Measurements from ENCODE around the gene BTBD18.

The BTBD18 gene

DNA sequence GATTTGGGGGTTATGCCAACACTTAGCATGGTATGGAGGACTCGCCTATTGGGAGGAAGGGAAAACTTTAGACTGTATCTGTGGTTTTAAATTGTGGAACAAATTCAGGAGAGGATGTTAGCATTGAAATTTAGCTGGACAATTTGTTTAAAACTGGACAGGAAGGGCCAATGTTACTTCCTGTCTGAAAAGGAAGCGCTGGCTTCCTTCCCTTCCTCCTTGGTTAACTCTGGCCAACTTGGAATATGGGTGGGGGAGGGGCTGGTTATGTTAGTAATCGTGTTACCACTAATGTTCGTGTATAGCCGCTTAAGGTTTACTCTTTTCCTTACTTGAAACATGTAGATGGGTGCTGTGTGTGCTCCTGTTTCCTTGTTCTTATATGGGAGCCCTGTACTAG is 23.9 kb upstream of the BTBD18 start:
- DNase-seq (ENCODE audit: low read depth): no peak

- DNase-seq (ENCODE audit: low read depth): no peak
These were observed 21.5 kb upstream of the BTBD18 start for GRCh38 chr11:57773026-57773598.

GRCh38 chr11:57772562-57772961 is 20.9 kb upstream of the BTBD18 start:
- DNase-seq (ENCODE audit: low read depth): no peak

DNA sequence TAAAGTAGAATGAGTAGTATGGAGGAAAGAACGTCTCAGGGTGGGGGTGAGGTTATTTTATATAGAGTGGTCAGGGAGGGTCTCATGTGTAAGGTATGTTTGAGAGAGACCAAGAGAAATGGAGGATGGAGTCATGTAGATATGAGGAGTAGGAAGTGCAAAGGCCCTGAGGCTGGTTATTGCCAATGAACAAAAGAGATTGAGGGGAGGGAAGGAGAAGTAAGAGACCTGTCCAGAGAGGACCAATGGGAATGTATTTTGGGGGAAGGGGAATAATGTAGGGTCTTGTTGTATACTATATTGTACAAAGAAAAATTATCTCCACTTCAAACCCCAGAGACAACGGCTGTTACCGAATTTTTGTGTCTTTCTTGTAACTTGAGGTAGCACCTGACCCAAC is 19.7 kb upstream of the BTBD18 start:
- no peak for DNase-seq (ENCODE audit: low read depth)

GRCh38 chr11:57770793-57771192 is 19.2 kb upstream of the BTBD18 start:
- DNase-seq (ENCODE audit: low read depth): no peak

- DNase-seq (ENCODE audit: low read depth): no peak
These were observed 13.4 kb upstream of the BTBD18 start for GRCh38 chr11:57764972-57765371.

GRCh38 chr11:57764566-57764965 is 12.9 kb upstream of the BTBD18 start:
- no peak for DNase-seq (ENCODE audit: low read depth)

- DNase-seq (ENCODE audit: low read depth): no peak
These were observed 12.4 kb upstream of the BTBD18 start for GRCh38 chr11:57764021-57764420.

DNA sequence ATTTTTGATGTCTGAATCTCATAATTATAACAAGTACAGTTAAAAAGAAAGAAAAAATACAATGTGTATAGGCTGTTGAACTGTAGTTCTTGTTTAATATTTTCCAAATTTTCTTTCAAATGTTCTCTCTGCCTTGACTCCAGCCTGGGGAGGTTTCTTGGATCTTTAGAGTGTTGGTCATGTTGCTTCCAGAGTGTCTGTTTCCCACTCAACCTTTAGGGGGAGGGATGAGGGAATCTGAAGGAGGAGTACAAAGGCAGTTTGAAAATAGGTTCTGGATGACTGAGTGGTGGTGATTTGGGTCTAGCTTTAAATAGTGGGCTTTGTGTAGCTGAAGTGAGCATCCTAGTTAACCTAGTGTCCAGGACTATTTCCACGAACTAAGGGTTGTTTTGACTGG is 11.9 kb upstream of the BTBD18 start:
- DNase-seq (ENCODE audit: low read depth): no peak

GRCh38 chr11:57762235-57762861 is 10.7 kb upstream of the BTBD18 start:
- DNase-seq (ENCODE audit: low read depth): no peak

GRCh38 chr11:57761301-57762234 is 9.9 kb upstream of the BTBD18 start, which contains the start of gene CTNND1:
CTNND1 (plus strand) TSS chr11:57761802; CDS start chr11:57791479, 29,677 bp downstream.
- no peak for DNase-seq (ENCODE audit: low read depth)

DNA sequence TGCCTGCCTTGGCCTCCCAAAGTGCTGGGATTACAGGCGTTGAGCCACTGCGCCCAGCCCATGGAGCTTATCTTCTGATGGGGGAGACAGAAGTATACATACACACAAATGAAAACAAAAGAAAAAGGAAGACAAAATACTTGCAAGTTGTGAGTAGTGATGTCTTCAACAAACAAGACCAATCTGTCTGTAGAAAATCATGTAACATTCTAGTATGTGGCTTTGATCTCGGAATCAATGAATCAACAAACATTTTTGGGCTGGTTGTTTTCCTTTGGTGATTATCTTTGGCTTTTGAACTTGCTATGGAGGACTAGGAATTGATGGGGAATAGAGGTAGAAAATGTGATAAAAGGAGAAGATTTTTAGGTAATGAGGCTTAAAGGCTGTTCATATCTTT is 6.6 kb upstream of the BTBD18 start:
- no peak for DNase-seq (ENCODE audit: low read depth)

- no peak for DNase-seq (ENCODE audit: low read depth)
These were observed 1.3 kb upstream of the BTBD18 start for GRCh38 chr11:57752954-57753353.

DNA sequence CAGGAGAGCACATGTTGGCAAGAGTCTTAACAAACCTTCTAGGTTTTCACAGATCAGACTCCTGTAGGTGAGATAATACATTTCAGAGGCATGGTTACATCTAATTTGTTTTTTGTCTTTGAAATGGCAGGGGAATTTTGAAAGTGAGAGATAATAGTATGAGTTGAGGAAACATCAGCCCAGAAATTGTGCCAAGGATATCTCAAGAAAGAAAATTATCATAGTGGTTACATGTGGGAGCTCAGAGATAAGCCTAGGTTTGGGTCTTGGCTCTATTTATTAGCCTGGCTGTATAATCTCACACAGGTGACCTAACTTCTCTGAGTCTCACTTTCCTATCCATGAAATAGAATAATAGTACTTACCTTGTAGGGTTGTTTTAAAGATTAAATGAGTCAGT is 443 bp downstream of the BTBD18 start:
- DNase-seq (ENCODE audit: low read depth): no peak

- DNase-seq (ENCODE audit: low read depth): no peak
These were observed 4.7 kb downstream of the BTBD18 start for GRCh38 chr11:57746920-57747319.

- DNase-seq (ENCODE audit: low read depth): no peak
These were observed 6.4 kb downstream of the BTBD18 start for GRCh38 chr11:57745206-57745605.

DNA sequence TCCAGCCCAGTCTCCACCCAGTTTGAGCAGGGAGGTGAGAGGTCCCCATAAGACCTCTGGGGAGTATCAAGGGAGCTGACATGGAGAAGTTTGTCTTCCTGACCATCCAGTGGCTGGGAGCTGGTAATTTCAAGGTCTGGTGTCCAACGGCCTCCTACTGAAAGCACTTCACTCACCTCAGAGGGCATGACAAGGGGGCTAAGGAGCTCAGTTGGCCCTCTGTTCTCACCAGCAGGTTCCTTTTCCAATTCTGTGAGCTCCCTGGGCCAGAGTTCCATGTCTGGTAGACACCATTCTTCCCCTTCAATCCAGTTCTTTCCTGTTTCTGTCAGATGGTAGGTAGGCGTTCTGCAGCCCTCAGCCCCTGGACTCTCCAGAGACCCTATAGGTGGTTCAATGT is 7.3 kb downstream of the BTBD18 start:
- DNase-seq (ENCODE audit: low read depth): no peak

GRCh38 chr11:57742087-57742452 is 9.5 kb downstream of the BTBD18 start:
- no peak for DNase-seq (ENCODE audit: low read depth)

DNA sequence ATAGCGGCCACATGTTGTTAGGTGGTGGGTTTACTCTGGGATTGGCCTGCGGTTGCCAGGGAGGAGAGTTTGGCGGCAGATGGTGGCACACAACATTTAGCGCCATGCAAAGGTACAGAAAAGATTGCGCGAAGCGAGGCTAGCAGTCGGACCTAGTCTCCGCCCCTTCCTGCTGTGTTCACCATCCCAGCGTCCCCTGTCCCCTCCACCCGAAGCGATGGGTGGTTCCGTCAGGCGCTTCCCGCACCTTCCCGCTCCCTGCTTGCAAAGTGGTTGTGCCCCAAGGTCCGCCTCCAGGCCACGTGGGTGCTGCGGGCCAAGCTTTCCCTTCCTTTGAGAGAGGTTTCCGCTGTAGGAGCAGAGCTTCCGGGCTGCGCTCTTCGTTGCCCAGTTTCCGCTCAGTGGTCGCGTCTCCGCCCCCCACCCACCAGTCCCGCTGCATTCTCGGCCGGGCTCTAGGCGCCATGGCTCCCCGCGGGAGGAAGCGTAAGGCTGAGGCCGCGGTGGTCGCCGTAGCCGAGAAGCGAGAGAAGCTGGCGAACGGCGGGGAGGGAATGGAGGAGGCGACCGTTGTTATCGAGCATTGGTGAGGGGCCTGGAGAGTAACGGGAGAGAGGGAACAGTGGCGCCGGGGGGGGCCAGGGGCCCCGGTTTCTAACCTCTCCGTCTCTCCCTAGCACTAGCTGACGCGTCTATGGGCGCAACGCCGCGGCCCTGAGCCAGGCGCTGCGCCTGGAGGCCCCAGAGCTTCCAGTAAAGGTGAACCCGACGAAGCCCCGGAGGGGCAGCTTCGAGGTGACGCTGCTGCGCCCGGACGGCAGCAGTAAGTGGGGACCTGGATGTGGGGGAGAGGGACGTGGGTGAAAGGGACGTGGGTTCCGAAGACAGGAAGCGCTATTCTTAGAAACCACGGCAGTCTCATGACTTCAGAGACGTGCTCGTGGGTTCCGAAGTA is 10.2 kb downstream of the BTBD18 start, which contains the start of gene SELENOH:
TSS of gene SELENOH (plus strand) at position 360 of the 955 bp plus-strand sequence. CDS start at position 465, 105 bp downstream.
- peak; percentile 86 for DNase-seq (ENCODE audit: low read depth)

- DNase-seq (ENCODE audit: low read depth): no peak
These were observed 15.9 kb downstream of the BTBD18 start for GRCh38 chr11:57735619-57736298.

DNA sequence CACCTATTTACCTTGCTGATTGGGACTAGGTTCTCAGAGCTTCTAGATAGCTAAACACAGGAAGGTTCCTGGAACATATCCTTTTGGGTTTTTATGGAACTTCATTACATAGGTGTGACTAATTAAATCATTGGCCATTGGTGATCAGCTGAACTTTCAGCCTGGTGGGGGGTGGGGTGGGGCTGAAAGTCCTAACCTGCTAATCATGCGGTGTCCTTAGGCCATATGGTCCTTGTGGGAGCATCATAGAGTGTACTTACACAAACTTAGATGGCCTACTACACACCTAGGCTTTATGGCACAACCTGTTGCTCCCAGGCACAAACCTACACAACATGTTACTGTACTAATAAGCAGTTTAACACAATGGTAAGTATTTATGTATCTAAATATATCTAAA is 19.0 kb downstream of the BTBD18 start:
- no peak for DNase-seq (ENCODE audit: low read depth)
